NCI-H526 treated with DMSO at 0.1 percent for 48 hours (cell line): ENCODE results near the gene PBLD.

ENCODE experiments used
- DNase-seq: peaks from one replicate; lab custom pipeline; 2025; lab: John Stamatoyannopoulos, UW

The PBLD gene

DNA sequence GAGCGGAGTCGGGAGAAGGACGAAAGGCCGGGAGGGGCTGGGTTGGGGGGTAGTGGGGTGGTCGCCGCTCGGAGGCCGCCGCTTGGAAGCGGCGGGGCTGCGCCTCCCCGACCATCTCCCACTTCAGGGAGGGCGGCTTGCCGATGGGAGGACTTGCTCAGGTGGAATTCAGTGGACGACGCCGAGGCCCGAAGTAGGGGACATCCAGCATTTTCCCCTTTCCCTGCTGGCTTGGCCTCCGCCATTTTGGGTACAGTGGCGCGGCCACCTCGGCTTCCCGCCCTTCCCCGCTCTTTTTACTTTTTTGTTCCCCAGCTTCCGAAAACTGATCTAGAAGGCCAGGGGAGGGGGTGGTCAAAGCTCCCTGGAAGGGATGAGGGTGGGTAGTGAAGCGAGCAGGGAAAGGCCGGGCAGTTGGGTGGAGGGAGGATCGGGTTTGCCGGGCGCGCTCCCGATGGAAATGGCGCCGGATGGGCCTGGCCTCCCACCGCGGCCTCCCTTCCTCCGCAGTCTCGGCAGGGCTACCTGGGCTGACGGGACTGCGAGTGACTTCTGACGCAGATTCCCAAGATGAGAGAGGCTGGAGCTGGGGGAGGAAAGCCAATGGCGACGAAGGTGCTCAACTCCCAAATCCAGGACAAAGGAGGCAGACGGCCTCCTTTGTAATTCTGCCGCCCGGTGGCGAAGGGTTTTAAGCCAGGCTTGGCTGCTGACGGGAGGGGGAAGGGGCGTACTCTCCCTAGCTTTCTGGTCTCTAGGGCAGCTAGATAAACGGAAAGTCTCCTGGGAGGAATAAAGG, at the start of gene PBLD:
Gene PBLD, minus strand, starts transcription at position 670 of the 799 bp plus-strand sequence. CDS start 26,084 bp downstream, outside the sequence.
- peak; percentile 33 for DNase-seq

DNA sequence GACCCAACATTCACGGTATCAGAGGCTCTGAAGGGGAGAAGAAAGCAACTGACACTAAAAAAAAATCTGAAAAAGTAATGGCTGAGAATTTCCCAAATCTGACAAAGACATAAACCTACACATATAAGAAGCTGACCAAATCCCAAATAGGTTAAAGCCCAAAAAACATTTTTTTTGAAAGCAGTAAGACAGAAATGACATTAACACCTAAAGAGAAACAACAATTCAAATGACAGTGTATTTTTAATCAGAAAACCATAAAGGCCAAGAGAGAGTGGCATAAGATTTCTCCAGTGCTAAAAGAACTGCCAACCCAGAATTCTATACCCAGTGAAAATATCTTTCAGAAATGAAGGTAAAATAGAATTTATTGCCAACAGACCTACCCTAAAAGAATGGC, 38.9 kb upstream of the PBLD start:
- DNase-seq, result no peak

DNA sequence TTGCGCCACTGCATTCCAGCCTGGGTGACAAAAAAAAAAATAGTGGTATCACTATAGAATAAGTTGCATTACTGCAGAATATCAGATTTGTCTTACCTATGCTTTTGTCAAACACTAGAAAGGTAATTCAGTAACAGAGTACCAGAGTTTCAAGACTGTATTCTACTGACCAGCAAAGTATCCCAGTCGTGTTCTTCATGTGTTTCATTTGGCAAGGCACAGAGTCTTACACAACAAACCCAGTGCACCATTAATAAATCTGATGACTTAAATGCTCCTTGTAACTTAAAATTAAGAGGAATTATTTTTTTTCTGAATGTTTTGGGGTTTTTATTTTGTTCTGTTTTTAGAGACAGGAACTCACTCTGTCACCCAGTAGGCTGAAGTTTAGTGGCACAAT, 34.4 kb upstream of the PBLD start:
- no peak for DNase-seq

DNA sequence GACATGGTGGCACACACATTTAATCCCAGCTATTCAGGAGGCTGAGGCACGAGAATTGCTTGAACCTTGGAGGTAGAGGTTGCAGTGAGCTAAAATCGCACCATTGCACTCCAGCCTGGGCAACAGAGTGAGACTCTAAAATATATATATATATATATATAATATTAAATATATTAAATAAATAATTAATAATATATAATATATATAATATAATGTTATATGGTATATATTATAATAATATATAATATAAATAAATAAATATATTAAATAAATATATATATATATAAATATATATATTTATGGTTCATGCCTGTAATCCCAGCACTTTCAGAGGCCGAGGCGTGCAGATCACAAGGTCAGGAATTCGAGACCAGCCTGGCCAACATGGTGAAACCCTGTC, 33.9 kb upstream of the PBLD start:
- no peak for DNase-seq

DNA sequence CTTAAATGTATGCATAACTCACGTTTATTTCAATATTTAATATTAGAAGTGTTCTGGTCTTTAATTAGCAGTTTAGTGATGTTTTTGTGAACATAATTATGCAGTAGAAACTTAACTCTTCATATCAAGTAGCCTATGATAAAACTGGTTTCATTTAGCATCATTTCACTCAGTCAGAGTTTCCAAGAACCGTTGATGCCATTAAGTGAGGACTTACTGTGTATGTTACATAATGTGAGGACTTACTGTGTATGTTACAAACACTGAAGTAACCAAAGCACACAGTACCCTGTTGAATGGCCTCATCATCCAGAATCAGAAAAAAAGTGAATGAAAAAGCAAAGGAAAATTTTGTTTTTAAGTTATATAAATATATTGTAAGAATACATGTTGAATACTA, 32.9 kb upstream of the PBLD start:
- no peak for DNase-seq

DNA sequence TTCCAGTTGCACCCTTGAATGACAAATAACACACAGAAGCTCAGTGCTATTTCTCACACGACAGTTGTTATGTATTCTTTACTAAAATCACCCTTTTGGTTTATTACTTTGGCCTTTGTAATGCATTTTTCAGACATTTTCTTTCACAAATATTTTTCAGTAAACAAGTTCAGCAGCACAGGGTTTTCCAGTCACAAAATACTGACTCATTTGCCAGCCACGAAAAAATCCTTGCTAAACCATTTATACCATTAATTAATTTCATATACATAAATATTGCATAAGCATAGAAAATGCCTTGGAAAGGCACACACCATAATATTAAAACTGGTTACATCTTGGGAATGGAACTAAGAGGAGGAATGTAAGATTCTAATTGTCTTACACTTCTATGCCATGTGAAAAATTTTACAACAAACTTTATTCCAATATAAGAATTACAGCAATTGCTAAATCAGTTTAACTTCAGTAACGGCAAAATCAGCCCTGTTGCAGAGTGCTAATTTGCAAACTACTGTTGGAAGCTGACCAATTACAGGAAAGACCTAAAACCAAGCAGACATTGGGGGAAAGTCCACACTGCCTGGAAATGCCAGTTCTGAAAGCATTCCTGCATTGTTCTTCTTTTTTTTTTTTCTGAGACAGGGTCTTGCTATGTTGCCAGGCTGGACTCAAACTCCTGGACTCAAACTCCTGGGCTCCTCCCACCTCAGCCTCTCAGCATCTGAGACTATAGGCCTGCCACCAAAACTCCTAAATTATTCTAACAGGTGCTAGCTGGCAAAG, 31.6 kb upstream of the PBLD start:
- DNase-seq, result no peak

DNA sequence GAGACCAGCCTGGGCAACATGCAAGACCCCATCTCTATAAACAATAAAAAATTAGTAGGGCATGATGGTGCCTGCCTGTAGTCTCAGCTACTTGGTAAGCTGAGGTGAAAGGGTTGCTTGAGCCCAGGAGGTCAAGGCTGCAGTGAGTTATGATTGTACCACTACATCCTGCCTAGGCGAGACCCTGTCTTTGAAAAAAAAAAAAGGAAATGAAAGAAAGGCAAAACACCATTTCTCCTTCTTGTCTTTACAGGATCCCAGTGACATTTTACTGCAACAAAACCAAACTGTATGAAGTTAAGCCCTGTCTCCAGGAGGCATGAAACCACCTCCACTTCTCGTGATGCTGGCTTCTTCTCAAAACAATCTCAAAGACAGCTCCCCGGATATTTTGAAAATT, 29.9 kb upstream of the PBLD start:
- no peak for DNase-seq

DNA sequence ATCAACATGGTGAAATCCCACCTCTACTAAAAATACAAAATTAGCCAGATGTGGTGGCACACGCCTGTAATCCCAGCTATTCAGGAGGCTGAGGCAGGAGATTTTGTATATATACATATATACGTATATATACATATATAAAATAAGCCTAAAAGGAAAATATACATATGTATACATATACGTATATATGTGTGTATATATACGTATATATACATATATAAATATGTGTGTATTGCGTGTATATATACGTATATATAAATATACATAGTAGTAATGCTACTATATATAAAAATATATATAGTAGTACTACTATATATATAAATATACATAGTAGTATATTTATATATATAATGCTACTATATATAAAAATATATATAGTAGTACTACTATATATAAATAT, 26.5 kb upstream of the PBLD start:
- no peak for DNase-seq

DNA sequence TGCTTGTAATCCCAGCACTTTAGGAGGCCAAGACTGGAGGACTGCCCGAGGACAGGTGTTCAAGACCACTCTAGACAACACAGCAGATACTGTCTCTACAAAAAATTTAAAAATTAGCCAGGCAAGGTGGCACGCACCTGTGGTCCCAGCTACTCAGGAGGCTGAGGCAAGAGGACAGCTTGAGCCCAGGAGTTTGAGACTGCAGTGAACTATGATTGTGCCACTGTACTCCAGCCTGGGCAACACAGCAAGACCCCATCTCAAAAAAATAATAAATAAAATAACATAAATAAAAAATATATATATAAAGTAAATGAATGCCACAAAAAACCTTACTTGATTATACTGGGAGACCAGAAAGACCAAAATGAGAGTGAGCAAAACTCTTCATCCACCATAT, 20.8 kb upstream of the PBLD start:
- no peak for DNase-seq

DNA sequence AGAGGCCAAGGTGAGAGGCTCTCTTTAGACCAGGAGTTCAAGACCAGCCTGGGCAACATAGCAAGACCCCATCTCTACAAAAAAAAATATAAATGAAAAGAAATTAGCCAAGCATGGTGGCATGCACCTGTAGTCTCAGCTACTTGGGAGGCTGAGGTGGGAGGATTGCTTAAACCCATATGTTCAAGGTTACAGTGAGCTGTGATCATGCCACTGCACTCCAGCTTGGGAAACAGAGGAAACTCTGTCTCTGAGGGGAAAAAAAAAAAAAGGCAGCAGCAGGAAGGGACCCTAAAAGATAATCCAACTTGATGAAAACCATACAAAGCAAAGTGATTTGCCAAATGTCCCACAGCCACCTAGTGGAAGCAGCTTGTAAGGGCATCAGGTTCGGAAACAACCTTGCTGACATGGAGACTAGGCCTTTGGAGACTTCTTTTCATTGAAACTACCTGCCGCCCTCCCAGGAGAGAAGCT, 15.6 kb upstream of the PBLD start:
- DNase-seq, result no peak

DNA sequence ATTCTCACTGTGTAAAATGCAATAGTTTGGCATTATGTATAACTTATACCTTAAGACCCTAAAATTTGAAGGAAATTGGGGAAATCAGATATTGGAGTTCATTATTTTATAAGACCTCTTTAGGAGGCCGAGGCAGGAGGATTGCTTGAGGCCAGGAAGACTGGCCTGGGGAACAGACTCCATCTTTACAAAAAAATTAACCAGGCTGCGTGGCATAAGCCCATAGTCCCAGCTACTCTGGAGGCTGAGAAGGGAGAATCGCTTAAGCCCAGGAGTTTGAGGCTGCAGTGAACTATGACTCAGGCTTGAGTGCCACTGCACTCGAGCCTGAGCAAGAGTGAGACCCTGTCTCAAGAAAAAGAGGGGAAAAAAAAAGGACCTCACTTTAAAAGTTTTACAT, 14.0 kb upstream of the PBLD start:
- no peak for DNase-seq

DNA sequence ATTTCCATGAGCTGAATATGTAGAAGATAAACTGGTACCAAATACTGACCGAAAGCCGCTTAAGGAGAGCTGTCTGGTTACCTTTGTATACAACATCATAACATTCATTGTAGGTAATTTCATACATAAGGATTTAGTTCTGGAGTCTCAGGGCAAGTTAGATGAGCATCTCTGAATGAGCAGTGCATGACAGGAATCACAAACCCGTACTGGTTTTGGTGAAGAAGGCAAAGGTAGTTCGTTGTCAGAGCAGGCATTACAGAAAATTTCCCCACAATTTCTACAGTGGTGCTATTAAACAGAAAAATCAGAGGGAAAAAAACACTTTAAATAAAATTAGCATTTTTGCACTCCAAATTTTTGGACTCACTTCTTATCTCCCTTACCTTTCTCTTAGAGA, 12.9 kb upstream of the PBLD start:
- DNase-seq, result no peak

DNA sequence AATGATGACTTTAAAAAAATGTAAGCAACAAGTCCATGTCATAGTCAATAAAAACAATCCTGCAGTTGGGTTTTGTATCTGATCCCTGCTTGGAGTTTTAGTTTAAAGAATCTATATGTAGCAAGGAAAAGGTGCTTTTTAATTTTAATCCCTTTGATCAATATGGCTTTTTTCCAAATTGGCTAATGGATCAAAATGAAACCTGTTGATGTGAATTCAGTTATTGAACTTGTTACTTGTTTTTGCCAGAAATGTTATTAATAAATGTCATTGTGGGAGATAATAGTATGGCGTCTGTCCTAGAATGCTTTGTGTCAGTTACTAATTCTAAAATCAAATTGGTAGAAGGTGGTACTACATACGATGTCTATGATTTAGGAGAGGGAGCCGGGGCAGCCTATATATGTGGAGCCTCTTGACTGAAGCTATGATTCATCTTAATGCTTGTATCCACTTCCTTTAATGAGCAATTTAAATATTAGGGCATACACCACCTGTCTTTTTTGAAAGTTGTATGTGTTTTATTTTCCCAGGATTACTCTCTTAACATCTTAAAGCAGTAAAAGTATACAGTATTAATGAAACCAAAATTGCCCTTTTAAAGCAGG, 10.3 kb upstream of the PBLD start:
- no peak for DNase-seq

DNA sequence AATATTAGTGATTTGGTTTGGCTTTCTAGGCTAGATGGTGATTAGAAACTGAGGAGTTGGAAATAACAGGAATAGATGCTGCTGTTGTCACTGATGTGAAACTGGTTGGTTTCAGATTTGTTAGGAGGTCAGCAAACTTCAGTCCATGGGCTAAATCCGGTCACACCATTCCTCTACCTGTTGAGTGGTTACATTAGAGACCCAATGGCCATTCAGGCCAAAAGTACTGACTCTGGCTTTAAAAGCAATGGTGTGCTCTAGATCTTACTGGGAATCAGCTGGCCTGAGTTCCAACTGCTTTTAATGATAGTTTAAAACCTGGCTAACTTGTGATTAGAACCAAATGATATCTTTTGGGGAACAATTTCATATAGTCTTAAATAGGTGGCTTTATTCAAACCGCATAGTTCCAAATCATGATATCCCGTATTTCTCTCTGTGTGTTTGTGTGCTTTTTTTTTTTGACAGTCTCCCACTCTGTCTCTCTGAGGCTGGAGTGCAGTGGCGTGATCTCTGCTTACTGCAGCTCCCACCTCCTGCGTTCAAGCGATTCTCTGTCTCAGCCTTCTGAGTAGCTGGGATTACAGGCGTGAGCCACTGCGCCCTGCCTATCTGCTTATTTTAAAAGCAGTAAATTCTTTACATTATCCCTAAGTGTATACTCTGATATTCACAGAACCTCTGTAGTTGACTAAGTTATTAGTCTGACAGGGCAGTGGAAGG, 7.8 kb upstream of the PBLD start:
- no peak for DNase-seq

DNA sequence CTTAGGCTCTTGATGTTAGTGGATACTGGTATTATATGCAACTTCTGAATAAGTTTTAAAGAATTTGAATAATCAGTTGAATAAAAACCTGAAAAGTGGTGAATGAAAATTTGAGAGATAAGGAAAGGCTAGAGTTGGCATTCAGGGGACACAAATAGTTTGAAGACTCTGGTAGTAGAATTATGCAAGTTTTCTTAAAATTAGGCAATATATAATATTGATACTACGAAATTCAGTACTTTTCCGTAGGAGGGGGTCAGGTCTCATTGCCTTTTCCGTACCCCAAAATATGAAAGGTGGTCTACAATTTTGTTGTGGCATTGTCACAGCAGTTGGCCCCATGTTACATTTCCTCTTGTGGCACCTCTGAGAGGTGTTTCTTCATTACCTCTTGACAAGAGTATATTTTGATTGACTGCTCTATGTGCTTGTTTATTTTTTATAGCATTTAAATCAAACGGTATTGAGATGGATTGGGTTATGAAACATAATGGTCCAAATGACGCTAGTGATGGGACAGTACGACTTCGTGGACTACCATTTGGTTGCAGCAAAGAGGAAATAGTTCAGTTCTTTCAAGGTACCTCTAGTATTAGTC, 4.1 kb upstream of the PBLD start:
- no peak for DNase-seq

DNA sequence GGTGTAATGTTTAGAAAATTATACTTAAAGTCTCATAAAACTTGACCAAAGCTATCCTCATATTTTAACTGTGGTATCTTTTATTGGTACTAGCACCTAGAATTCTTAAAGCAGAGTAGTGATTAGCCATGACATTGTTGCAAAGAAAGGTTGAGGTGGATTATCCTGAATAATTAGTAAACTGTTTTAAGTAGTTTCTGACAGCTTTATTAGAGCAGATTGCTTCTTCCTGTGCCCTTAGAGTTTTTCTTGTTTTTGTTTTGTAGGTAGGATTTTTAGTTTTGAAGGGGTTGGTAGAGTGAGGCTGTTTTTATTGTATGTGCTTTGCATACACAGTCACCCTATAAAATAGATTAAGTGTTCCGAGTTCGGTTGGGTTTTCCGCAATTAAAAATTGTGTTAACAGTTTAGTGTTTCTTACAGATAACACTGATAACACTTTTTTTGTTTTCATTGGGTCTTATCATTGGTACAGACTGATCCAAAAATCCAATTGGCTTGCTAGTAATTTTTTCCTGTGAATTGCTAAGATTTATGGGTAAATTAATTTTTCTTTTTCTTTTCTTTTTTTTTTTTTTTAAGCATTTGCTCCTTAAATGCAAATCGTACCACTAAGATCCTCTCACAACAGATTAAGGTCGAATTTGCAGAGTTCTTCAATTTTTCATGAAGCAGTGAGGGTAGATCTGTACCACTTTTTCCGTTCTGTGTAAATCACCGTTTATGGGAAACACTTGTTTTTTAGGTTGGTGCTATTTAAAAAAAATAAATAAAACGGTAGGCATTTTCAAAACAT, 2.1 kb upstream of the PBLD start:
- no peak for DNase-seq

DNA sequence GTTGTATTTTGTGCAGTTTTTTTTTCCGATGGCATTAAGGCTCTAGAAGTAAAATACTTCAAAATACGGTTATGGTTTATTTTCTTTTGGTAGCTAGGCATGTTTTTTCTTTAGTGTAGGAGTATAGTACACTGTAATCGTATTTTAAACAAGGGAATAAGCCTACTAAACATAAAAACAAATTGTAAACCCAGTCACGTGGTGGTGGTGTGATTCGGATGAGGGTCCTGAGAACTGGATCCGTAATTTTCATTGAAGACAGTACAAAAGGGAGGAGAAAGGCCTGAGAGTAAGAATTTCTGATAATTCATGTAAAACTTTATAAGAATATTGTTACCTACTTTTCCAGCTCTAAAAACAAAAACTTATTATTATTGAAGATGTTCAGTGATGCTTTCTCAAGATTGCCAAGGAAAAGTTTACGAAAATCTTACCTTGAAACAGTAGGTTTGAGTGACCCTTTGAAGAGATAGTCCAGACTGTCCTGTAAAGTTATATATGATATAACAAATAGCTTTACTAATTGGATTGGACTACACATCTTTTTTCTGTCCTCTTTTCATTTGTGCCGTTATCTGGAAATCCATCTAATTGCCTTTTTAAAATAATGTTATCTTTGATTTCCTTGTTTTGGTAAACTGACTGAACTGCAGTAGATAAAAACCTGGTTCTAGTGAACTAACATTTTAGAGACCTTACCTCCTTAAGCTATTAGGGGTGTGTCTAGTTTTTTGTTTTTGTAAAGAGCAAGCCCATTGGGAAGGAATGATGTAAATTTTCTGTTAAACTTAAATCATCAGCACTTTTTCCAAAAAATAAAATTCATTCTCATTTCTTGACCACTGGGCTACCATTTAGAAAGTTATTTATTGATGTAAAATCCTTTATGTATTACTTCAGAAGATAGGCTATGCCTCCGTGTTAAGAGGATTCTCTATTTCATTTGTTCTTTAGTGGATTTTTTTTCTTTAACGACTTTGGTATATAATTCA, 1.0 kb upstream of the PBLD start:
- DNase-seq, result no peak

DNA sequence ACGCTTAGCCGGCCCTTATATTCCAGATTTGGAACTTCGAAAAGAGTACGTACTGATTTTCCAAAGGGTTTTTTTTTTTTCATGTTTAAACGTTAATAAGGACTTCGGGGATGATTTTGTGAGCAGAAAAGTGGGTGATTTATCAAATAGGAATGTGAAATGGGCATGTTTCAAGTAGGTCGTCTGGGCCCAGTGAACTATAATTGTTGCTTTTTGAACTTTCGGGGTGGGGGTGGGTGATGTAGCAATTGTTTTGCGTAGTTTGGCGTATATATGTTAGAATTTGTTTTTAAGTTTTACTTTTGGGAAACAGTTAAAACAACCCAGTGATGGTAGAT, 299 bp upstream of the PBLD start:
- DNase-seq, result no peak

DNA sequence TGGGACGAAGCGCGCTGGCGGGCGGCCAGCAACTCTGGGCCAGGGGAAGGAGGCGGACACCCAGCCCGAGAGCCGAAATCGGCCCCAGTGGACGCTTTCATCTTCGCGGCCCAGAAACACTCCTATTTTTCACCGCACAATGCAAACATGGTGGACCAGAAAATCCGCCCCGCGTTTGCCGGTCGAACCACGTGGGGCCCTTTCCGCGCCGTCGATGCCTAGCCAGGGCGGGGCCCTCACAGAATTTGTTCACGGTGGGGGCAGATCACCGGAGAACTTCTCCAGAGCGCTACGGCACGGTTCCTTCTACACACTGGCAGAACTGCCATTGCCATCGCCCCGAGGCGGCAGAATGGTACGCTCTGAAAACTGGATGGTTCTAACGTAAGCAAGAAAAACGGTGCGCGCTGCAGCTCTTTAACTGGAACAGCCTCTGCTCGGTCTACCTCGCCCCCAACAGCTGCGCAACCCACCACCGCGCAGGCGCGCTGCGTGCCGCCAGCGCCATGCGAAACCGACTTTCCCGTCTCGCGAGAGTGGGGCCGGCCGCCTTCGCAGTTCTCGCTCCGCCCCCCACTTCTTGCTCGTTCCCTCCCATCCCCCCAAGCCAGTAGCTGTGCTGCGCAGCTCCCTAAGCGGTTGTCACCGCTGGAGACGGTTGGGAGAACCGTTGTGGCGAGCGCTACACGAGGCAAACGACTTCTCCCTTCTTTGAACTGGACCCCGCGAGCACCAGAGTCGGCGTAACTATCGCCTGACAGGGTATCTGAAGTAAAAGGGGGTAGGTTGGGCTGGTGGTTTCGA, 1.1 kb downstream of the PBLD start, which contains the start of gene HNRNPH3:
Gene HNRNPH3, plus strand, starts transcription at position 610 of the 804 bp plus-strand sequence. CDS start 5,158 bp downstream, outside the sequence.
- DNase-seq, result peak; percentile 90
